Rectal smooth muscle tissue (tissue), 1 donor: ENCODE measurements around the gene LGI1.
"Not testable (repeated sequence)": the region's sequence is repeated elsewhere in the genome, so short reads cannot be mapped to it uniquely, and the experiment has no call there.

ENCODE experiments used
- H3K27ac ChIP-seq: one replicate; pipeline ENCODE4 v1.7.0; 2013; ENCODE audit warnings: low read depth, low read length, inconsistent platforms
- H3K27me3 ChIP-seq: one replicate; pipeline ENCODE4 v1.7.0; 2013; ENCODE audit warnings: low read length; ENCODE audit not compliant: control insufficient read depth, insufficient read depth
- H3K36me3 ChIP-seq: one replicate; pipeline ENCODE4 v1.7.0; 2013; ENCODE audit warnings: low read length; ENCODE audit not compliant: control insufficient read depth, insufficient read depth
- H3K4me1 ChIP-seq: one replicate; pipeline ENCODE4 v1.7.0; 2013; ENCODE audit warnings: low read length; ENCODE audit not compliant: control insufficient read depth, insufficient read depth
- H3K4me3 ChIP-seq: one replicate; pipeline ENCODE4 v1.7.0; 2013; ENCODE audit warnings: low read length
- H3K9ac ChIP-seq: one replicate; pipeline ENCODE4 v1.7.0; 2013; ENCODE audit warnings: low read length

Gene LGI1

DNA sequence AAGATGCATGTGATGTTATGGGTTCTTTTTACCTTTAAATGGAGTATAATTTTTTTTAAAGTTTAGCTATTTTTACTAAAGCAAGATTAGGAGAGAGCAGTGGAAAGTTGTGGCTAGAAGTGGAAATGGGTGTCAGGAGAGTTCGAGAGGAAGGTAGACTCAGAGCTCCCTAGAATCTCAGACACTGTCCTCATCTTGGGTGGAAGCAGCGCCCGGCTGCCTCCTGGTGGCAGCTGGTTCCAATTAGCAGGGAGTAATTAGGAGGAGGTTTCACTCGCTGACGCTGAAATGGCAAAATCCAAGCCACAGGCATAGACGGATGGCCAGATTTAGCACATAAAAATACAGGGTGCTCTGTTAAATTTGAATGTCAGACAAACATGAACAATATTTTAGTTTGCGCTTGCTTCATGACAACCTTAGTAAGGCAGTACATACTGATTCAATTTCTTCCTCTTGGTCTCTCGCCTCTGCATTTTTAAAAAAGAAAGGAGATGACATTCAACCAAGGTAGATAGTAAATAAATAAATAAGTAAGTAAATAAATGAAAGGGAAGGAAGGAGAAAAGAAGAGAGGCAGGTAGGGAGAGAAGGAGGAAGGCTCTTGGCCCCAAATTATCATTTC, 58.5 kb downstream of the LGI1 start:
- no peak overlapping the region for H3K9ac ChIP-seq
- H3K27me3 ChIP-seq: no peaks in the 10 kb centered on the region
- H3K27ac ChIP-seq: no peak overlapping the region
- no peaks in the 10 kb centered on the region for H3K4me1 ChIP-seq
- H3K36me3 ChIP-seq: no peaks in the 10 kb centered on the region
- H3K4me3 ChIP-seq: no peak overlapping the region

DNA sequence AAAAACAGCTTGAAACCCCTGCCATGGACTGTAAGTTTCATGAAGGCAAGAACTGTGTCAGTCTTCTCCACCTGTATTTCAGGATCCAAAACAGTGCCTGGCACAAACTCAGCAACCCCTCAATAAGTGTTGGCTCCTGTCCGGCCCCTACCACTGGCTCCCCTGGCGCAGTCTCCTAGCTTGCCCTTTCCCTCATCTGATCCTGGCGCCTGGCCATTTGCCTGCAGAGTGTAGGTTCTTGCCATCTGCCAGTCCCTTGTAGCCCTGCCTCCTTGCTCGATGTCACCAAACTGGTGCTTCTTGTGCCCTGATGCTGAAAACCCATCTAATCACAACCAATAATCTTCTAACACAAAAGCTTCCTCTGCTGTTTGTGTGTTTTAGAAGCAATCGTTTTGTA, 60.4 kb downstream of the LGI1 start:
- no peaks in the 10 kb centered on the region for H3K36me3 ChIP-seq
- H3K27ac ChIP-seq: no peak overlapping the region
- no peaks in the 10 kb centered on the region for H3K4me1 ChIP-seq
- no peak overlapping the region for H3K9ac ChIP-seq
- H3K4me3 ChIP-seq: no peak overlapping the region
- no peaks in the 10 kb centered on the region for H3K27me3 ChIP-seq

DNA sequence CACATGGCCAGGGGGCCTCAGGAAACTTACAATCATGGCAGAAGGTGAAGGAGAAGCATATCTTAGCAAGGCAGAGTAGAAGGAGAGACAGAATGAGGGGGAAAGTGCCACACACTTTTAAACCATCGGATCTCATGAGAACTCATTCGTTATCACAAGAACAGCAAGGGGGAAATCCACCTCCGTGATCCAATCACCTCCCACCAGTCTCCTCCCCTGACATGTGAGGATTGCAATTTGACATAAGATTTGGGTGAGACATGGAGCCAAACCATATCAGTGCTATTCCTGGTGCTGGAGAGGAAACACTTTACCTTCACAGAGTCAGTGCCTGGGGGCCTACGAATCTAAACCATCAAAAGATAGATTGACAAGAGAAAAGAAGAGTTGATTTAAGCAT, 61.8 kb downstream of the LGI1 start:
- H3K4me1 ChIP-seq: no peaks in the 10 kb centered on the region
- no peaks in the 10 kb centered on the region for H3K36me3 ChIP-seq
- H3K4me3 ChIP-seq: no peak overlapping the region
- H3K9ac ChIP-seq: no peak overlapping the region
- H3K27me3 ChIP-seq: no peaks in the 10 kb centered on the region
- no peak overlapping the region for H3K27ac ChIP-seq

DNA sequence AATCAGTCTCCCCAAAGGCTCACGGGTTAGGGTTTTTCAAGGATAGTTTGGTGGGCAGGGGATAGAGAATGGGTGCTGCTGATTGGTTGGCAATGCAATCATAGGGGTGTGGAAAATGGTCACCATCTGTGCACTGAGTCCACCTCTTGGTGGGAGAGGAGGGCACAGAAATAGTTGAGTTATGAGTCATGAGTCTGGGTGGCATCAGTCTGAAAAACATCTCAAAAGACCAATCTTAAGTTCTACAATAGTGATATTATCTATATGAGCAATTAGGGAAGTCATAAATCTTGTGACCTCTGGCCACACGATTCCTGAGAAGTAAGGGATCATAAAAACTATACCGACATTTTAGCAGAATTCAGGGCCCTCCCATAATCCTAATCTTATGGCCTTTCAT, 62.7 kb downstream of the LGI1 start:
- Histone ChIP-seq H3K4me1 (no peaks in the 10 kb centered on the region), H3K27ac (no peak overlapping the region), H3K4me3 (no peak overlapping the region), H3K27me3 (no peaks in the 10 kb centered on the region), H3K36me3 (no peaks in the 10 kb centered on the region), H3K9ac (no peak overlapping the region)

DNA sequence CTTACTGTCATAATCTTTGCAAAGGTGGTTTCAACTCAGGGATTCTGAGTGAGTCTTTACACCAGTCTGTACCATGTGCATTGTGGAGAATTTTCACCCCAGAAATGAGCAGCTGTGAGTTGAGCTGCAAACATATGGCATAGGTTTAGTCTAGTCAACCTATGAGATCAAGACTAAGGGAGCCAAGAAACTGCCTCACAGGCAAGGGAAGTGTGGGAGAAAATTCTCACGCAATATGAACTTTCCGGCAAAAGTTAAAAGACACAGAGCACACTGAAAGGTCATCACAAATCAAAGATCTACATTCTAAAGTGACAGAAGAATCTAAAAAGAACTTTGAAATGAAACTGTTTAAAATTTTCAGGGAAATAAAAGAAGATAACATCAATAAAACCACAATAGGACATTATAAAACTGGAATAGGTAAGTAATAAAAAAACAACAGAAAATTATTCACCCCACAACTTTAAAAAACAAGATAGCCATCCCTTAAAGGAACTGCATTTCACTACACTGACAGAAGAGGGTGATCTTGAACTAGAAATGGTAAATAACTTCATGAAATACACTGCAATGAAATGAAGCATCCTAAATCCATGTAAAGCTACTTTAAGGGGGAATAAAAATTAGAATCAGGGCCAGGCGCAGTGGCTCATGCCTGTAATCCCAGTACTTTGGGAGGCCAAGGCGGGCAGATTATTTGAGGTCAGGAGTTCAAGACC, 63.5 kb downstream of the LGI1 start:
- no peak overlapping the region for H3K9ac ChIP-seq
- H3K27me3 ChIP-seq: no peaks in the 10 kb centered on the region
- no peaks in the 10 kb centered on the region for H3K4me1 ChIP-seq
- H3K27ac ChIP-seq: no peak overlapping the region
- H3K4me3 ChIP-seq: no peak overlapping the region
- no peaks in the 10 kb centered on the region for H3K36me3 ChIP-seq

DNA sequence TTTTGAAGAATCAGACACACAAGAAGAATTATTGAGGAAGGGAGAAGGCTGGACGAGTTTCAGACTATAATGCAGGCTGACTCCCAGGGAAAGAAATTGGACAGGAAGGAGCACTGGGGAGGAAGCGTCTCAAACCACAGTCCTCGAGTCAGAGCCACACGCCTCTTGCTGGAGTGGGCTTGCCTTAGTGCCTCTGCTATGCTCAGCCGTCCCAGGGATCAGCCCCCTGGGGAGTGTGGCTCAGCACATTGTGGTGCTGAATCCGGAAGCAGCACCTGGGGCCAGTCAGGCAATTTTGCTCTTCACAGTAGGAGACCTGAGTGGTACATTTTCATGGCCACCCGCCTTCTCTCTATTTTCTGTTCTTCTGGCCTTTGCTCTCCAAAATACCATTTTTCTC, 68.6 kb downstream of the LGI1 start:
- no peak overlapping the region for H3K9ac ChIP-seq
- H3K27ac ChIP-seq: no peak overlapping the region
- no peaks in the 10 kb centered on the region for H3K36me3 ChIP-seq
- no peaks in the 10 kb centered on the region for H3K27me3 ChIP-seq
- H3K4me1 ChIP-seq: no peaks in the 10 kb centered on the region
- H3K4me3 ChIP-seq: no peak overlapping the region

DNA sequence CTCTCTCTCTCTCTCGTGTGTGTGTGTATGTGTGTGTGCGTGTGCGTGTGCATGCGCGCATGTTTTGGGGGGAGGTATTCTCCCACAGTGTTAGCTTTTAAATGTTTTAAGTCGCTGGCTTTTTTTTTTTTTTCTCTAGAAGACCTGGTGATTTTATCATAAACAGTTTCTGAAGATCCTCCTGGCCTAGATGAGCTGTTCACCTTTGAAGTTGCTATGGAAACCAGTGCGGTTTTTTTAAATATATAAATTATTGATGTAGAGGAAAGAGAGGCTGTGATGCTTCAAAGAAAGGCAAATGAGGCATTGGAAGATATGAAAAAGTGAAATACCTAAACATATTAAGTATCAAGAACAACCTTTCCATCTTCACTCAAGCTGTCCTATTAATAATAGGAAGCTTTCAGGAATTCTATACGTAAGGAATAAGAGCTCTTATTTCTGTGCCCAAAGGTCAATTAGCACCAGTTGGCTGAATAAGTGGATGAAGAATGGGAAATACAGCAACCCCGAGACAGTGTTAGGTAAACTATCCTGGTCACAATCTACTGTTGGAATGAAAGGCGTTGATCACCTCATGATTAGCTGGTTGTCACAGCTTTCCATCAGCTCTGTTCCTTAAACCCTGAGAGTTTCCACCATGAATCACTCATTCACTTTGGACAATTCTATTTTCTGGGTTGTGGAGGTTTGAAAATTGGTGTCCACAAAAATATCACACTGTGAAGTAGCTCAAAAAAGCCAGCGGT, 69.5 kb downstream of the LGI1 start:
- no peak overlapping the region for H3K9ac ChIP-seq
- H3K4me1 ChIP-seq: no peaks in the 10 kb centered on the region
- no peak overlapping the region for H3K4me3 ChIP-seq
- no peaks in the 10 kb centered on the region for H3K27me3 ChIP-seq
- H3K27ac ChIP-seq: no peak overlapping the region
- no peaks in the 10 kb centered on the region for H3K36me3 ChIP-seq

DNA sequence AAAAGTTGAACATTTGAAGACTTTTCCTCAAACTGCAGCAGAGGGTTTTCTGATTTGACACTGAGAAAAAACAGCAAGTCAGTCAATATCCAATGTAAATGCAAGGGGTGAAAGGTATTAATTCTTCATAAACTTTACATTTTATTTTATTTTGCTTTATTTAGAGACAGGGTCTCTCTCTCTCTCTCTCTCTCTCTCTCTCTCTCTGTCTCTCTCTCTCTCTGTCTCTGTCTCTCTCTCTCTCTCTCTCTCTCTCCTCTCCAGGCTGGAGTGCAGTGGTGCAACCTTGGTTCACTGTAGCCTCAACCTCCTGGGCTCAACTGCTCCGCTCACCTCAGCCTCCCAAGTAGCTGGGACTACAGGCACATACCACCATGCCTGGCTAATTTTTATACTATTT, 73.3 kb downstream of the LGI1 start:
- H3K36me3 ChIP-seq, H3K4me3 ChIP-seq, H3K4me1 ChIP-seq, H3K27me3 ChIP-seq, H3K27ac ChIP-seq, H3K9ac ChIP-seq: not testable (repeated sequence)

DNA sequence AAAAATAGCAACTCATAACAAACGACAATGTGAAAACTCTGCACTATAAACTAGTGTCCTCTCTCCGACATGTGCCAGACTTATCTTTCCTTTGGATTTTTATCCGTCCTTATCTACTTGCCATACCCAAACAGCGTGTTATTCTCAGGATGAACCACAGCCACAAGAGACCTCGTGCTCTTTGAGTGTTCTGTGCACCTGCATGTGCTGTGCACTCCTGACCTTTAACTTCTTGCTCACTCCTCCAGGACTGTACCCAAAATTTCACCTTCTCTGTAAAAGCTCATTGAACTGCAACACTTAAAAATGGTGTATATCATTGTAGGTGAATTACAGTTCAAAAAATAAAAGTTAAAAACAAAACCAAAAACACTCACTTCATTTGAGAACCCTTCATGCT, 78.0 kb downstream of the LGI1 start:
- no peaks in the 10 kb centered on the region for H3K36me3 ChIP-seq
- no peaks in the 10 kb centered on the region for H3K27me3 ChIP-seq
- H3K4me1 ChIP-seq: no peaks in the 10 kb centered on the region
- H3K4me3 ChIP-seq: no peak overlapping the region
- no peak overlapping the region for H3K27ac ChIP-seq
- H3K9ac ChIP-seq: no peak overlapping the region

DNA sequence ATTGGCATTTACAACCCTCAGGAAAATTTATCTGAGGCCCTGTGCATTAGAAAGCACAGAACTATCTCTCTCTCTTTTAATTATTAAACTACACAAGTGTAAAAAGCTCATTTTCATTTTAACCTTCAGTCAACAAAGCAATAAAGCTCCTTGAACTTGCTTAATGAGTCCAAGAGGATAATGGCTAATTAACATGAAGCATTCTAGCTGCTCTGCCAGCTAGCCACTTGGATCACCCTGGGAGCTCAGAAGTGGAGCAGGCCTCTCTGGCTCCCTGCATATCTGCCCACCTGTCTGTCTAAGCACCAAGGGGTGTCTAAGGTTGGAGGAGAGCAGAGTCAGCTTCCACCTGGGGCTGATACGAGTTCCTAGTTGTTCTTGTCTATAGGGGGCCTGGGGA, 80.1 kb downstream of the LGI1 start:
- Histone ChIP-seq H3K36me3 (no peaks in the 10 kb centered on the region), H3K4me3 (no peak overlapping the region), H3K9ac (no peak overlapping the region), H3K27me3 (no peaks in the 10 kb centered on the region), H3K4me1 (no peaks in the 10 kb centered on the region), H3K27ac (no peak overlapping the region)

DNA sequence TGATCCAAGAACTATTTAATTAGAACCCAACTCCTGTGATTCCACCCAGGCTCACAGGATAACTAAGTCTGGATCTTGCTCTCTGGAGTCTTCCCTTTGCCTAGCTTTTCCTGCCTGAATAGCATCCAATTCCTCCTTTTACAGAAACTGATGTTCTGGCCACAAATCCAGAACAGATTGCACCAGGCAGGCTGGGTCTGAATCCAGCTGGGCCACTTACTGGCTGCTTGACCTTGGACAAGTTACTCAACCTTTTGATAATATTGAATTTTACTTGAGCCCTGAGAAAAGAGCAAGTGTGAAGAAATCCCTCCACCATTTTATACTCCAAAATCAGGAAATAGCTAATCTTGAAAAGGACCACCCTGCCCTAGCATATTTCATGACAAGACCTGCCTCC, 80.5 kb downstream of the LGI1 start:
- Histone ChIP-seq H3K4me1 (no peaks in the 10 kb centered on the region), H3K4me3 (no peak overlapping the region), H3K36me3 (no peaks in the 10 kb centered on the region), H3K9ac (no peak overlapping the region), H3K27ac (no peak overlapping the region), H3K27me3 (no peaks in the 10 kb centered on the region)

DNA sequence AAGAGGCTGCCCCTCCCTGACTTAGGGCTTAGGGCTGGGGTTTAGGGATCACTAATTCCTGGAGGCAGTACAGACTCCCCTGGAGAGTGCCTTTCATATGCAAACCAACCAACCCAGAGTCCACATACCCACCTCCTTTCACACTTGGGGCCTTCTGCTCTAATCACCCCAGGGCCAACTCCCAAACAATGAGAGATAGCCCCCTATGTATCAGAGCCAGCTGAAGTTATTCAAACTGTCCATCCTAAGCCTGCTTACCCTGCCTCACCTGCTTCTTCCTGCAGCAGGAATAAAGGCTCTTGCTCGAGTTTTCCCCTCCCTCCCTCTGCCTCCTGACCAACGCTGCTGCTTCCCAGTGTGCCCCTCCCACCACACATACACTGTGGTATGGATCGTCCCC, 84.2 kb downstream of the LGI1 start:
- Histone ChIP-seq H3K4me3 (no peak overlapping the region), H3K4me1 (no peaks in the 10 kb centered on the region), H3K36me3 (no peaks in the 10 kb centered on the region)

More for the DNA sequence above, 84.2 kb downstream of the LGI1 start:
- Histone ChIP-seq H3K27me3 (no peaks in the 10 kb centered on the region), H3K9ac (no peak overlapping the region), H3K27ac (no peak overlapping the region)
